HG03108 (cell line): ENCODE results near the gene TNKS1BP1.

Experiments used
- ATAC-seq: cut with Tn5 transposase; IDR thresholded peaks from one replicate; pipeline ENCODE4 v1.9.1; 2021; ENCODE audit warnings: moderate library complexity; ENCODE audit not compliant: unreplicated experiment

TNKS1BP1 gene

GRCh38 chr11:57332694-57333440 lies 8.1 kb upstream of the TNKS1BP1 start:
- ATAC-seq: no peak

GRCh38 chr11:57331720-57332119 lies 7.0 kb upstream of the TNKS1BP1 start:
- no peak for ATAC-seq

- ATAC-seq: no peak
Measured at GRCh38 chr11:57330029-57330428, 5.3 kb upstream of the TNKS1BP1 start.

GRCh38 chr11:57327721-57328120 lies 3.0 kb upstream of the TNKS1BP1 start:
- no peak for ATAC-seq

GRCh38 chr11:57325735-57326048 lies 940 bp upstream of the TNKS1BP1 start:
- ATAC-seq: no peak

GRCh38 chr11:57324154-57324885 lies 432 bp downstream of the TNKS1BP1 start:
- ATAC-seq: peak; percentile 4

- ATAC-seq: no peak
Measured at GRCh38 chr11:57323855-57324153, 948 bp downstream of the TNKS1BP1 start.

- ATAC-seq: no peak
Measured at GRCh38 chr11:57323167-57323854, 1.4 kb downstream of the TNKS1BP1 start.

GRCh38 chr11:57322256-57323166 lies 2.2 kb downstream of the TNKS1BP1 start:
- ATAC-seq: no peak

- no peak for ATAC-seq
Measured at GRCh38 chr11:57321388-57322255, 3.1 kb downstream of the TNKS1BP1 start.

GRCh38 chr11:57320719-57321387 lies 3.9 kb downstream of the TNKS1BP1 start:
- ATAC-seq: no peak

GRCh38 chr11:57320067-57320718 lies 4.6 kb downstream of the TNKS1BP1 start:
- no peak for ATAC-seq

- ATAC-seq: no peak
Measured at GRCh38 chr11:57318178-57318577, 6.6 kb downstream of the TNKS1BP1 start.

- no peak for ATAC-seq
Measured at GRCh38 chr11:57316017-57316416, 8.7 kb downstream of the TNKS1BP1 start.

GRCh38 chr11:57315491-57315890 lies 9.3 kb downstream of the TNKS1BP1 start:
- ATAC-seq: no peak

- ATAC-seq: no peak
Measured at GRCh38 chr11:57314221-57314973, 10.4 kb downstream of the TNKS1BP1 start.

GRCh38 chr11:57313788-57314135 lies 11.0 kb downstream of the TNKS1BP1 start:
- no peak for ATAC-seq

GRCh38 chr11:57313071-57313787 lies 11.5 kb downstream of the TNKS1BP1 start:
- ATAC-seq: no peak
